Measurements from ENCODE around the gene BHLHA9.
"Not testable (repeated sequence)": the region's sequence is repeated elsewhere in the genome, so short reads cannot be mapped to it uniquely, and the experiment has no call there.

The BHLHA9 gene

DNA sequence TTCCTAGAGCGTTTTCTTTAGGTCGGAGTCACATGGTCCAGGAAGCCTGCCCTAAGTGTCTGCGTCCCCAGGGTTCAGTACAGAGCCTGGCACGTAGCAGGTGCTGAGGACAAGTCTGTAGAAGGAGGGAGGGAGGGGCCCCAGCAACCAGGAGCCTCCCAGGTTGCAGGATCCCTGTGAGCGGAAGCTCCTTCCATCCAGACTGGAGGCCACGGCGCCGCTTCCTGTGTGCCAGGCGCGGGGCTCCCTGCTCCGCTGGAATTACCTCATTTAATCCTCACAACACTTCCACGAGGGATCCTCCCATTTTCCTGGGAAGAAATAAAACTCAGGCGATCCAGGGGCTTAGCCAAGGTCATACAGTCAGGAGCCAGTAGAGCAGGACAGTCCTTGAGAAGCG, 31.3 kb downstream of the BHLHA9 start:
- no peak overlapping the region for H3K4me3 ChIP-seq (ENCODE audit: low read length)
- TF ChIP-seq ZNF274 (IDR thresholded peaks at IDR 0.05; ENCODE audit: low read depth, low read length), result no peak

- H3K4me3 ChIP-seq (ENCODE audit: low read length), result no peak overlapping the region
- TF ChIP-seq ZNF274 (IDR thresholded peaks at IDR 0.05; ENCODE audit: low read depth, low read length), result no peak
Observed at GRCh38 chr17:1302761-1303160, 32.5 kb downstream of the BHLHA9 start.

- TF ChIP-seq ZNF274 (IDR thresholded peaks at IDR 0.05; ENCODE audit: low read depth, low read length), result no peak
- H3K4me3 ChIP-seq (ENCODE audit: low read length), result no peak overlapping the region
Observed at GRCh38 chr17:1304522-1304921, 34.3 kb downstream of the BHLHA9 start.

GRCh38 chr17:1304962-1305563, 34.8 kb downstream of the BHLHA9 start:
- TF ChIP-seq ZNF274 (IDR thresholded peaks at IDR 0.05; ENCODE audit: low read depth, low read length), result no peak
- H3K4me3 ChIP-seq (ENCODE audit: low read length), result no peak overlapping the region

GRCh38 chr17:1307829-1308228, 37.6 kb downstream of the BHLHA9 start:
- H3K4me3 ChIP-seq (ENCODE audit: low read length), result not testable (repeated sequence)

- H3K4me3 ChIP-seq (ENCODE audit: low read length), result no peak overlapping the region
- no peak for TF ChIP-seq ZNF274 (IDR thresholded peaks at IDR 0.05; ENCODE audit: low read depth, low read length)
Observed at GRCh38 chr17:1312261-1312870, 42.1 kb downstream of the BHLHA9 start.

GRCh38 chr17:1313270-1314005, 43.2 kb downstream of the BHLHA9 start:
- TF ChIP-seq ZNF274 (IDR thresholded peaks at IDR 0.05; ENCODE audit: low read depth, low read length), result no peak
- H3K4me3 ChIP-seq (ENCODE audit: low read length), result no peak overlapping the region

- TF ChIP-seq ZNF274 (IDR thresholded peaks at IDR 0.05; ENCODE audit: low read depth, low read length), result no peak
- no peak overlapping the region for H3K4me3 ChIP-seq (ENCODE audit: low read length)
Observed at GRCh38 chr17:1315409-1315808, 45.2 kb downstream of the BHLHA9 start.

- TF ChIP-seq ZNF274 (IDR thresholded peaks at IDR 0.05; ENCODE audit: low read depth, low read length), result no peak
- no peak overlapping the region for H3K4me3 ChIP-seq (ENCODE audit: low read length)
Observed at GRCh38 chr17:1315891-1316403, 45.7 kb downstream of the BHLHA9 start.
